ENCODE measurements around the gene EIF4G3.

Gene EIF4G3

GRCh38 chr1:20921285-20921684 is 255.4 kb downstream of the EIF4G3 start:
- no peak for TF ChIP-seq REST (IDR thresholded peaks at IDR 0.05; ENCODE audit: low read depth)
- no peak for TF ChIP-seq FOXM1 (IDR thresholded peaks at IDR 0.05; ENCODE audit: borderline replicate concordance, low read depth)

GRCh38 chr1:20913242-20913641 is 263.5 kb downstream of the EIF4G3 start:
- TF ChIP-seq USF1 (IDR thresholded peaks at IDR 0.05) (no peak), TEAD4 (IDR thresholded peaks at IDR 0.05) (no peak), YY1 (IDR thresholded peaks at IDR 0.05; ENCODE audit: low read depth) (no peak), RAD21 (IDR thresholded peaks at IDR 0.05; ENCODE audit: low read depth) (no peak), CREB1 (IDR thresholded peaks at IDR 0.05; ENCODE audit: low read depth) (no peak), ZBTB7A (IDR thresholded peaks at IDR 0.05; ENCODE audit: low read depth) (no peak), CEBPB (IDR thresholded peaks at IDR 0.05) (no peak), FOXM1 (IDR thresholded peaks at IDR 0.05; ENCODE audit: borderline replicate concordance, low read depth) (no peak), REST (IDR thresholded peaks at IDR 0.05; ENCODE audit: low read depth) (no peak), EP300 (IDR thresholded peaks at IDR 0.05; ENCODE audit: borderline replicate concordance) (no peak), TCF12 (IDR thresholded peaks at IDR 0.05; ENCODE audit: low read depth) (no peak)

DNA sequence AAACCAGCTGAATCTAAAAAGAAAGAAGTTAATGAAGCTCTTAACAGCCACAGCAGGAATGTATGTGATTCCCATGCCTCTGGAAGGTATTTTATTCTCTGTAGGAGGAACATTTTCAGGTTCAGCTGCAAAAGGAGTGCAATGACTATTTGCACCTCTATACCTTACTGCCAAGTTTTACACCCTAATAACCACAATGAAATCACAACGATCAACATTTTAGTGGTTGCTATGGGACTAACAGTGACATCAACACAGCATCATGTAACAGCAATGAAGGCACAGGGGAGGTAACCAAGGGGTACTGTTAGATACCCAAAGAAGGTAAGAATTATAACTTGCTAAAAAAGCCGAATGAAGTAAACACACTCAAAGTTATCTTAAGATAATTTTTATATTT is 273.3 kb downstream of the EIF4G3 start:
- TF ChIP-seq CEBPB (IDR thresholded peaks at IDR 0.05) (no peak), NFIC (IDR thresholded peaks at IDR 0.05) (no peak), TCF12 (IDR thresholded peaks at IDR 0.05; ENCODE audit: low read depth) (no peak), FOXM1 (IDR thresholded peaks at IDR 0.05; ENCODE audit: borderline replicate concordance, low read depth) (no peak), TEAD4 (IDR thresholded peaks at IDR 0.05) (no peak), TAF1 (IDR thresholded peaks at IDR 0.05; ENCODE audit: low read depth) (no peak), CREB1 (IDR thresholded peaks at IDR 0.05; ENCODE audit: low read depth) (no peak), USF1 (IDR thresholded peaks at IDR 0.05) (no peak), RAD21 (IDR thresholded peaks at IDR 0.05; ENCODE audit: low read depth) (no peak)
- TF ChIP-seq, protein P1, sequence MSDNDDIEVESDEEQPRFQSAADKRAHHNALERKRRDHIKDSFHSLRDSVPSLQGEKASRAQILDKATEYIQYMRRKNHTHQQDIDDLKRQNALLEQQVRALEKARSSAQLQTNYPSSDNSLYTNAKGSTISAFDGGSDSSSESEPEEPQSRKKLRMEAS (IDR thresholded peaks at IDR 0.05) = no peak

- no peak for TF ChIP-seq FOXM1 (IDR thresholded peaks at IDR 0.05; ENCODE audit: borderline replicate concordance, low read depth)
- no peak for TF ChIP-seq TCF12 (IDR thresholded peaks at IDR 0.05; ENCODE audit: low read depth)
- no peak for TF ChIP-seq USF1 (IDR thresholded peaks at IDR 0.05)
- TF ChIP-seq ZBTB7A (IDR thresholded peaks at IDR 0.05; ENCODE audit: low read depth) = no peak
- no peak for TF ChIP-seq REST (IDR thresholded peaks at IDR 0.05; ENCODE audit: low read depth)
Observed at GRCh38 chr1:20900056-20900455, 276.6 kb downstream of the EIF4G3 start.

DNA sequence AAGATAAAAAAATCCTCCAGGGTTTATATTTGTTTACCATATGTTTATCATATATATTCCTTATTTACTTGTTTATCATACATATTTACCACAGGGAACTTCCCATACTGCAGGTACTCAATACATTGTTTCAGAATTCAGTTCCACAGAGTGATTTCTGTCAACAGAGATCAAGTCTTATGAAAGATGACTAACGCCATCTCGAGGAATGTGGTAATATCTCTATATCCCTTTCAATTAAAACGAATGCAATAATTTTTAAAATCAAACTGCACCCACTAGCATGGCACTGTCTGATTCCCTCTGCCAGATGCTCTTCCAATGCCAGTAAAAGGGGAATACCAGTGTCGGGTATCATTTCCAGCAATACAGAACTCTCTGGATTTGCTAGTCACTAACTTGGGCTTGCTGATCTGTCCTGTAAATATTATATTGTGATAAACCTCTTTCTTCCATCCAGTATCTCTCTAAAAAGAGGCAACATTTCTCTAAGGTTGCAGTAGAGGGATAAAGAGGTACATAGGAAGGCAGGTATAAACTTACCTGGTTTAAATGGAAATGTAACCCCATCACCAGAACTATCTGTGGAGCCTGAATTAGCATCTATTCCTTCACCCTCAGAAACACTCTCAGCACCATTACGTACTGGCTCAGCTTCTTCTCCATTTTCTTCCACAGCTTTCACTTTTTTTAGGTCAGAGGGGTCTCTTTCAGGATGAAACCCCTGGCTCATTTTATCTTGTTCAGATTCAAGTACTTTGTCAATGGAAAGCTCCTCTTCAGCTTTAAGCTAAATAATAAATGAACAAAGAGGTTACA is 277.3 kb downstream of the EIF4G3 start:
- TF ChIP-seq RAD21 (IDR thresholded peaks at IDR 0.05; ENCODE audit: low read depth) (no peak), CEBPB (IDR thresholded peaks at IDR 0.05) (no peak), EGR1 (IDR thresholded peaks at IDR 0.05) (no peak), EP300 (IDR thresholded peaks at IDR 0.05; ENCODE audit: borderline replicate concordance) (no peak), USF1 (IDR thresholded peaks at IDR 0.05) (no peak), FOXM1 (IDR thresholded peaks at IDR 0.05; ENCODE audit: borderline replicate concordance, low read depth) (no peak), TEAD4 (IDR thresholded peaks at IDR 0.05) (no peak), TAF1 (IDR thresholded peaks at IDR 0.05; ENCODE audit: low read depth) (no peak), ZBTB7A (IDR thresholded peaks at IDR 0.05; ENCODE audit: low read depth) (no peak), CREB1 (IDR thresholded peaks at IDR 0.05; ENCODE audit: low read depth) (no peak), YY1 (IDR thresholded peaks at IDR 0.05; ENCODE audit: low read depth) (no peak), TCF12 (IDR thresholded peaks at IDR 0.05; ENCODE audit: low read depth) (no peak), REST (IDR thresholded peaks at IDR 0.05; ENCODE audit: low read depth) (no peak), NFIC (IDR thresholded peaks at IDR 0.05) (no peak)
- TF ChIP-seq, protein P1 (IDR thresholded peaks at IDR 0.05) = no peak
